Body of pancreas (tissue), 4 donors: ENCODE data around the gene PAPPA. TPM values are rescaled to one million over a fixed set of nuclear protein-coding genes. Genes with fewer than 3 reads are reported as not detected.
A peak's percentile ranks its signal among the peaks of the same experiment; 100 is the strongest.

Experiments used
- ATAC-seq: fragments of 150-250 bp; one replicate; pipeline ENCODE4 v1.9.1; 2016
- DNase-seq, 4 donors: peaks; one replicate each; pipeline ENCODE4 v3.0.0-alpha.2; 2019
- H3K27ac ChIP-seq, 4 donors: fragments of 200-600 bp; sonication (generic); 1 replicate in 3 of 4; 2 replicates in 1 of 4; pipeline versions ENCODE4 v1.5.1 to v1.6.1; 2016 to 2019; ENCODE audit warnings: mild to moderate bottlenecking in 1 of 4, mixed read lengths in 1 of 4, moderate library complexity in 1 of 4
- H3K27me3 ChIP-seq, 2 donors: fragments of 200-600 bp; sonication (generic); one replicate each; pipeline ENCODE4 v1.6.0; 2016; ENCODE audit warnings: mild to moderate bottlenecking in 1 of 2
- H3K36me3 ChIP-seq, 2 donors: fragments of 200-600 bp; sonication (generic); replicated peaks in 1 of 2; 2 replicates each; pipeline ENCODE4 v1.5.1; 2016; ENCODE audit warnings: low read depth in 2 of 2; ENCODE audit not compliant: insufficient read depth in 1 of 2
- H3K4me1 ChIP-seq: fragments of 200-600 bp; sonication (generic); one replicate; pipeline ENCODE4 v1.6.0; 2016
- H3K4me3 ChIP-seq, 2 donors: fragments of 200-600 bp; sonication (generic); 1 replicate in 1 of 2; 2 replicates in 1 of 2; pipeline ENCODE4 v1.5.1; 2016 to 2019
- H3K9me3 ChIP-seq, 3 donors: fragments of 200-600 bp; sonication (generic); 1 replicate in 2 of 3; 2 replicates in 1 of 3; pipeline ENCODE4 v1.5.1; 2016
- POLR2A ChIP-seq, 3 donors: fragments of 450-650 bp; IDR thresholded peaks; one replicate each; pipeline ENCODE4 v1.6.1; 2016; ENCODE audit warnings: antibody characterized with exemption in 3 of 3, mild to moderate bottlenecking in 2 of 3
- WGBS, 2 donors: methylation state at CpG; one replicate each; pipeline ENCODE4 v1.1.5; 2017; 5-methylcytosine and 5-hydroxymethylcytosine counted together
- intact Hi-C: fragments of 100-400 bp; cut with DNase I; formaldehyde crosslinking; loops from one replicate; pipeline ENCODE4 v1.15.1; 2023
- total RNA-seq, 2 donors: library from RNA; depleted of rRNA; stranded (reverse); fragments of >200 nt; gene quantifications; one replicate each; pipeline ENCODE4 v1.1.0, GENCODE V29; 2016
- TF ChIP-seq, protein P1 (sequence below), 7 experiments: fragments of 450-650 bp in 4 of 7; fragments of 200-600 bp in 3 of 7; sonication (generic) in 3 of 7; IDR thresholded peaks; one replicate each; pipeline ENCODE4 v1.5.1; 2016 to 2019; ENCODE audit warnings: antibody characterized with exemption in 7 of 7

The PAPPA gene
- total RNA-seq, 2 donors from 2014 or later: 1.0 to 2.0 TPM

DNA sequence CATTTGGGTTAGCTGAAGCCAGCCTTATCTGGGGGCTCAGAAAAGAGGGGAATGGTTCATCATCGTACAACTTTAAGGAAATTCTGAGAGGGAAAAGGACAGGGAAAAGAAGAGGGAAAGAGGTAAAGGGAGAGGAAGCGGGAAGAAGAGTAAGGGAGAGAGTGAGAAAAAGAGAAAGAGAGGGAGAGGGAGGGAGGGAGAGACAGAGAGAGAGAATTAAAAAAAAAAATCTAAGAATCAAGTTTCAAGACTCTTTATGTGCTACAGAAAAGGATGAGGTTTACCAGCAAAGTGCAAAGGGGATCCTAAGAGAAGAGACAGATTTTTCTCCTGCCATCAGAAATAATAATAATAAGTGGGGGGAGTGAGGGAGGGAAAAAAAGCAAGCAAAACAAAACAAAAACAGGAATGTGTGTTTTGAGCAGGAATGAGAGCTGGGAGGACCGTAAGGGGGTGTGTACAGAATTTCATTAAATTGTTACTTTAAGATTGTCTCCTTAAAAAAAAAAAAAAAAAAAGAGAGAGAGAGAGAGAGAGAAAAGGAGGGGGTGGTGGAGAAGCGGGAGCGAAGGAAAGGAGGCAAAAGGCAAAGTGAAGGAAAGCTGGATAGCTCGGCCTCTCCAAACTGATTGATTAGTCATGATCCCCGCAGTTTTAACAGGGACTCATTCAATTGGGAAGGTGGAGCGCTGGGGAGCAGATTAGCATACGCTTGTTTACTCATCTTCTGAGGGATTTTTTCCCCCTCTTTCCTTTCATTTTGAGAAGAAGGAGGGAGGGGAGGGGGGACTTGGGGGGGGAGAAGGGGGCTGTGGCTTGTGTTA, 438 bp upstream of the PAPPA start:
- Histone ChIP-seq H3K9me3 (no peaks in the 10 kb centered on the region), H3K27ac (no peak overlapping the region), H3K27me3 (peaks cover 0 to 13% of the 10 kb centered on the region in 2 donors), H3K4me1 (peaks cover 23% of the 10 kb centered on the region), H3K36me3 (no peaks in the 10 kb centered on the region), H3K4me3 (no peak overlapping the region)
- DNase-seq (no peak), ATAC-seq (no peak)
- TF ChIP-seq, protein P1, sequence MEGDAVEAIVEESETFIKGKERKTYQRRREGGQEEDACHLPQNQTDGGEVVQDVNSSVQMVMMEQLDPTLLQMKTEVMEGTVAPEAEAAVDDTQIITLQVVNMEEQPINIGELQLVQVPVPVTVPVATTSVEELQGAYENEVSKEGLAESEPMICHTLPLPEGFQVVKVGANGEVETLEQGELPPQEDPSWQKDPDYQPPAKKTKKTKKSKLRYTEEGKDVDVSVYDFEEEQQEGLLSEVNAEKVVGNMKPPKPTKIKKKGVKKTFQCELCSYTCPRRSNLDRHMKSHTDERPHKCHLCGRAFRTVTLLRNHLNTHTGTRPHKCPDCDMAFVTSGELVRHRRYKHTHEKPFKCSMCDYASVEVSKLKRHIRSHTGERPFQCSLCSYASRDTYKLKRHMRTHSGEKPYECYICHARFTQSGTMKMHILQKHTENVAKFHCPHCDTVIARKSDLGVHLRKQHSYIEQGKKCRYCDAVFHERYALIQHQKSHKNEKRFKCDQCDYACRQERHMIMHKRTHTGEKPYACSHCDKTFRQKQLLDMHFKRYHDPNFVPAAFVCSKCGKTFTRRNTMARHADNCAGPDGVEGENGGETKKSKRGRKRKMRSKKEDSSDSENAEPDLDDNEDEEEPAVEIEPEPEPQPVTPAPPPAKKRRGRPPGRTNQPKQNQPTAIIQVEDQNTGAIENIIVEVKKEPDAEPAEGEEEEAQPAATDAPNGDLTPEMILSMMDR (IDR thresholded peaks at IDR 0.05): no peak
- no peak for TF ChIP-seq POLR2A (IDR thresholded peaks at IDR 0.05)
- intact Hi-C loops: loop anchor here (10.0 kb wide), 1 partner anchor 422 kb away; no protein-coding TSS in a partner anchor
- WGBS, 2 donors: 24 to 33% methylated on average over 9 of the region's 9 CpGs

- WGBS, 2 donors: 2 to 20% methylated on average over 5 to 74 of the region's 74 CpGs
- intact Hi-C loops: loop anchor here (10.0 kb wide), 1 partner anchor 420 kb away; no protein-coding TSS in a partner anchor
- no peak overlapping the region for H3K27ac ChIP-seq
These were observed 864 bp downstream of the PAPPA start for GRCh38 chr9:116154334-116154975.

GRCh38 chr9:116154976-116155697, 1.5 kb downstream of the PAPPA start:
- H3K4me3 ChIP-seq: no peak overlapping the region
- TF ChIP-seq, protein P1 (IDR thresholded peaks at IDR 0.05): no peak
- TF ChIP-seq POLR2A (IDR thresholded peaks at IDR 0.05): no peak
- 8% methylated on average over 27 of the region's 27 CpGs for WGBS, 2 donors
- H3K27ac ChIP-seq: peak overlapping the region in 1 of 4 donors; percentile 38
- intact Hi-C loops: loop anchor here (10.0 kb wide), 1 partner anchor 420 kb away; no protein-coding TSS in a partner anchor
- H3K9me3 ChIP-seq: no peaks in the 10 kb centered on the region
- DNase-seq: peak in 1 of 4 donors; percentile 8
- H3K36me3 ChIP-seq: no peaks in the 10 kb centered on the region
- peaks cover 0 to 13% of the 10 kb centered on the region in 2 donors for H3K27me3 ChIP-seq
- peak; percentile 2 for ATAC-seq
- H3K4me1 ChIP-seq: peaks cover 23% of the 10 kb centered on the region

More at GRCh38 chr9:116154334-116154975, 864 bp downstream of the PAPPA start:
- TF ChIP-seq POLR2A (IDR thresholded peaks at IDR 0.05): no peak
- TF ChIP-seq, protein P1 (IDR thresholded peaks at IDR 0.05): no peak
- Histone ChIP-seq H3K4me1 (peaks cover 23% of the 10 kb centered on the region), H3K9me3 (no peaks in the 10 kb centered on the region), H3K36me3 (no peaks in the 10 kb centered on the region), H3K4me3 (peak overlapping the region in 1 of 2 donors; percentile 17), H3K27me3 (peaks cover 0 to 13% of the 10 kb centered on the region in 2 donors)
- ATAC-seq (peak; percentile 37), DNase-seq (peak in 2 of 4 donors; percentile 35 to 37)

GRCh38 chr9:116155698-116156039, 2.1 kb downstream of the PAPPA start:
- H3K27ac ChIP-seq: peak overlapping the region in 1 of 4 donors; percentile 38
- ATAC-seq (peak; percentile 10), DNase-seq (no peak)

More at GRCh38 chr9:116155698-116156039, 2.1 kb downstream of the PAPPA start:
- Histone ChIP-seq H3K27me3 (peaks cover 0 to 13% of the 10 kb centered on the region in 2 donors), H3K4me3 (no peak overlapping the region), H3K9me3 (no peaks in the 10 kb centered on the region), H3K4me1 (peaks cover 23% of the 10 kb centered on the region), H3K36me3 (no peaks in the 10 kb centered on the region)
- TF ChIP-seq, protein P1 (IDR thresholded peaks at IDR 0.05): no peak
- TF ChIP-seq POLR2A (IDR thresholded peaks at IDR 0.05): no peak
- intact Hi-C loops: loop anchor here (10.0 kb wide), 1 partner anchor 419 kb away; no protein-coding TSS in a partner anchor
- WGBS, 2 donors: 12 to 17% methylated on average over 10 of the region's 10 CpGs
